CD4-positive, CD25-positive, alpha-beta regulatory T cell (primary cell): Measurements from ENCODE around the gene FBN2. TPM values are rescaled to one million over a fixed set of nuclear protein-coding genes. Genes with fewer than 3 reads are reported as not detected.

ENCODE experiments used
- ATAC-seq, 2 donors: fragments of 150-1000 bp; cut with Tn5 transposase; one replicate each; pipeline ENCODE4 v1.10.0; 2021; ENCODE audit warnings: low read depth in 2 of 2, moderate number of reproducible peaks in 2 of 2, moderate library complexity in 1 of 2
- DNase-seq, 3 donors: peaks; one replicate each; pipeline versions ENCODE4 v3.0.0 to v3.0.0-alpha.2; 2012 to 2022; ENCODE audit warnings: mixed read lengths in 1 of 3
- H3K27ac ChIP-seq: one replicate; pipeline ENCODE4 v1.7.0; 2013; ENCODE audit warnings: mild to moderate bottlenecking, low read length; ENCODE audit not compliant: insufficient read depth, poor library complexity, severe bottlenecking
- H3K27me3 ChIP-seq: one replicate; pipeline ENCODE4 v1.7.0; 2013; ENCODE audit warnings: low read length; ENCODE audit not compliant: control insufficient read depth, insufficient read depth
- H3K36me3 ChIP-seq: one replicate; pipeline ENCODE4 v1.7.0; 2013; ENCODE audit warnings: mild to moderate bottlenecking, low read length, moderate library complexity; ENCODE audit not compliant: control insufficient read depth, insufficient read depth
- H3K4me1 ChIP-seq: 2 replicates; pipeline ENCODE4 v1.7.0; 2013; ENCODE audit warnings: mild to moderate bottlenecking, low read length; ENCODE audit not compliant: insufficient read depth, control insufficient read depth, poor library complexity, severe bottlenecking
- H3K4me3 ChIP-seq: one replicate; pipeline ENCODE4 v1.7.0; 2013; ENCODE audit warnings: low read depth, mild to moderate bottlenecking, low read length, moderate library complexity
- H3K9me3 ChIP-seq, 2 experiments: 1 replicate in 1 of 2; 2 replicates in 1 of 2; pipeline ENCODE4 v1.7.0; 2013; ENCODE audit warnings: low read length in 2 of 2, mild to moderate bottlenecking in 1 of 2, moderate library complexity in 1 of 2; ENCODE audit not compliant: control insufficient read depth in 2 of 2
- H3K27ac Mint-ChIP-seq, 3 donors: one replicate each; pipeline ENCODE4 v1.8.0; 2020 to 2022; ENCODE audit warnings: mild to moderate bottlenecking in 3 of 3, mixed read lengths in 3 of 3, moderate library complexity in 2 of 3
- H3K27me3 Mint-ChIP-seq: one replicate; pipeline ENCODE4 v1.8.0; 2022; ENCODE audit warnings: mild to moderate bottlenecking, mixed read lengths
- H3K36me3 Mint-ChIP-seq: one replicate; pipeline ENCODE4 v1.8.0; 2020; ENCODE audit warnings: mixed read lengths
- H3K4me1 Mint-ChIP-seq, 4 donors: one replicate each; pipeline ENCODE4 v1.8.0; 2020 to 2022; ENCODE audit warnings: mixed read lengths in 4 of 4, mild to moderate bottlenecking in 1 of 4
- H3K4me3 Mint-ChIP-seq, 4 donors: one replicate each; pipeline ENCODE4 v1.8.0; 2020 to 2022; ENCODE audit warnings: mild to moderate bottlenecking in 4 of 4, mixed read lengths in 4 of 4, moderate library complexity in 3 of 4
- H3K9me3 Mint-ChIP-seq, 7 donors: one replicate each; pipeline ENCODE4 v1.8.0; 2020 to 2022; ENCODE audit warnings: mixed read lengths in 7 of 7, mild to moderate bottlenecking in 3 of 7, moderate library complexity in 2 of 7
- polyA plus RNA-seq, 4 donors: library from polyadenylated mRNA; unstranded; fragments of 300-500 nt; fragmentation: Illumina TruSeq; gene quantifications; one replicate each; pipeline ENCODE4 v1.2.3, GENCODE V29; 2021
- total RNA-seq: library from RNA; stranded (reverse); gene quantifications from one replicate; pipeline ENCODE4 v1.2.3, GENCODE V29; 2022

FBN2 gene
- total and polyA plus RNA-seq, 5 donors from 2014 or later = not detected

DNA sequence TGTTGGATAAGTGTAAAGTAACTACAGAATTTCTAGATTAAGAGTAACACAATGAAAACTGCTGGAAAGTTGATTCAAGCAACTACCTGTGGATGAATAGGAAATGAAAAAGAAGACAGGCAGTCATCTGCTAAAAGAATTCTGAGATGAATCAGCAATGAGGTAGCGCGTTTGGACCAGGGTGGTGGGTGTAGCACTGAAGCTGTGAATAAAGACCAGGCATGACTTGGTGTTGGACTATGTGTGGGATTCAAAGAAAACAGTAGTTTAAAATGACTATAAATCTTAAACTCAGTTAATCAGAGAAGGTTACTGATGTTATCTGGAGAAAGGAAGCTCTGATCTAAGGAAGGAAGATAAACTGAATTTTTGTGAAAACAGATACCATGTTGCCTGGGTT lies 159.8 kb downstream of the FBN2 start:
- no peaks in the 10 kb centered on the region for H3K27me3 Mint-ChIP-seq

GRCh38 chr5:128376577-128376976 lies 161.5 kb downstream of the FBN2 start:
- Mint-ChIP-seq H3K4me3 (no peak overlapping the region), H3K9me3 (peaks cover 0 to 2% (median 0%) of the 10 kb centered on the region in 7 donors), H3K4me1 (no peaks in the 10 kb centered on the region), H3K36me3 (no peaks in the 10 kb centered on the region), H3K27me3 (no peaks in the 10 kb centered on the region), H3K27ac (no peak overlapping the region)
- Histone ChIP-seq H3K27me3 (no peaks in the 10 kb centered on the region), H3K36me3 (no peaks in the 10 kb centered on the region), H3K4me1 (no peaks in the 10 kb centered on the region), H3K4me3 (no peak overlapping the region), H3K9me3 (no peaks in the 10 kb centered on the region), H3K27ac (no peak overlapping the region)
- DNase-seq = no peak
- no peak for ATAC-seq

More for the DNA sequence above, 159.8 kb downstream of the FBN2 start:
- Histone ChIP-seq H3K4me1 (no peaks in the 10 kb centered on the region), H3K9me3 (no peaks in the 10 kb centered on the region), H3K27ac (no peak overlapping the region), H3K27me3 (no peaks in the 10 kb centered on the region), H3K36me3 (no peaks in the 10 kb centered on the region), H3K4me3 (no peak overlapping the region)
- Mint-ChIP-seq H3K4me3 (no peak overlapping the region), H3K36me3 (no peaks in the 10 kb centered on the region), H3K9me3 (peaks cover 0 to 5% (median 0%) of the 10 kb centered on the region in 7 donors), H3K4me1 (no peaks in the 10 kb centered on the region), H3K27ac (no peak overlapping the region)
- no peak for ATAC-seq
- DNase-seq = no peak

DNA sequence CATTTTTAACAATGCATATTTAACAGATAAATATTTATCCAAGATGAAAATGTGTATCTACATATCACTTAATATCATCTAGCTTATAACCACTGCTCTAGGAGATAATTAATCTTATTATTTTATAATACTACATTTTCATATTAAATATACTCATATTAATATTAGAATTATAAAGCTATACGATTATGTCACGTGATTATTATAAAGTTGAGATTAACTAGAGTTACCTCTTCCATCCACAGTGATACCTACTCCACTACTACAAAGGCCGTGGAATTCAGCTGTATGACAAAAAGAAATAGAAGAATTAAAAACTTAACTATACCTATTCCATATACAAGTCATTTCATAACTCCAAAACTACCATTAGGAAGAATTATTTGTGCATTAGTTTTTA lies 171.9 kb downstream of the FBN2 start:
- Mint-ChIP-seq H3K4me1 (no peaks in the 10 kb centered on the region), H3K4me3 (no peak overlapping the region), H3K9me3 (peaks cover 0 to 3% (median 0%) of the 10 kb centered on the region in 7 donors), H3K27me3 (no peaks in the 10 kb centered on the region), H3K27ac (no peak overlapping the region), H3K36me3 (no peaks in the 10 kb centered on the region)
- Histone ChIP-seq H3K9me3 (no peaks in the 10 kb centered on the region), H3K27ac (no peak overlapping the region), H3K36me3 (no peaks in the 10 kb centered on the region), H3K4me1 (no peaks in the 10 kb centered on the region), H3K4me3 (no peak overlapping the region), H3K27me3 (no peaks in the 10 kb centered on the region)
- DNase-seq (no peak), ATAC-seq (no peak)

- no peaks in the 10 kb centered on the region for H3K9me3 Mint-ChIP-seq
- ATAC-seq (no peak), DNase-seq (no peak)
- no peaks in the 10 kb centered on the region for H3K4me1 Mint-ChIP-seq
- Histone ChIP-seq H3K27ac (no peak overlapping the region), H3K9me3 (no peaks in the 10 kb centered on the region), H3K36me3 (no peaks in the 10 kb centered on the region), H3K4me3 (no peak overlapping the region), H3K27me3 (no peaks in the 10 kb centered on the region), H3K4me1 (no peaks in the 10 kb centered on the region)
- no peaks in the 10 kb centered on the region for H3K27me3 Mint-ChIP-seq
- H3K4me3 Mint-ChIP-seq = no peak overlapping the region
- H3K36me3 Mint-ChIP-seq = no peaks in the 10 kb centered on the region
- H3K27ac Mint-ChIP-seq = no peak overlapping the region
Observed at GRCh38 chr5:128362370-128362769, 175.7 kb downstream of the FBN2 start.

GRCh38 chr5:128358826-128359225 lies 179.2 kb downstream of the FBN2 start:
- H3K4me1 Mint-ChIP-seq = no peaks in the 10 kb centered on the region
- H3K9me3 Mint-ChIP-seq = no peaks in the 10 kb centered on the region
- no peak overlapping the region for H3K27ac Mint-ChIP-seq
- no peaks in the 10 kb centered on the region for H3K4me1 ChIP-seq
- H3K9me3 ChIP-seq = no peaks in the 10 kb centered on the region
- H3K36me3 ChIP-seq = no peaks in the 10 kb centered on the region
- no peaks in the 10 kb centered on the region for H3K27me3 ChIP-seq
- no peaks in the 10 kb centered on the region for H3K36me3 Mint-ChIP-seq
- H3K27ac ChIP-seq = no peak overlapping the region
- no peak overlapping the region for H3K4me3 Mint-ChIP-seq
- H3K4me3 ChIP-seq = no peak overlapping the region
- ATAC-seq = no peak
- no peaks in the 10 kb centered on the region for H3K27me3 Mint-ChIP-seq
- no peak for DNase-seq

GRCh38 chr5:128357226-128357625 lies 180.8 kb downstream of the FBN2 start:
- Histone ChIP-seq H3K9me3 (no peaks in the 10 kb centered on the region), H3K27ac (no peak overlapping the region), H3K4me3 (no peak overlapping the region), H3K27me3 (no peaks in the 10 kb centered on the region), H3K4me1 (no peaks in the 10 kb centered on the region), H3K36me3 (no peaks in the 10 kb centered on the region)
- Mint-ChIP-seq H3K27me3 (no peaks in the 10 kb centered on the region), H3K36me3 (no peaks in the 10 kb centered on the region), H3K9me3 (no peaks in the 10 kb centered on the region), H3K27ac (peak overlapping the region in 1 of 3 donors; percentile 2), H3K4me1 (no peaks in the 10 kb centered on the region), H3K4me3 (no peak overlapping the region)
- no peak for DNase-seq
- ATAC-seq = no peak

GRCh38 chr5:128355961-128356360 lies 182.1 kb downstream of the FBN2 start:
- Histone ChIP-seq H3K9me3 (no peaks in the 10 kb centered on the region), H3K36me3 (no peaks in the 10 kb centered on the region), H3K4me3 (no peak overlapping the region), H3K27ac (no peak overlapping the region), H3K27me3 (no peaks in the 10 kb centered on the region), H3K4me1 (no peaks in the 10 kb centered on the region)
- no peaks in the 10 kb centered on the region for H3K9me3 Mint-ChIP-seq
- H3K4me1 Mint-ChIP-seq = no peaks in the 10 kb centered on the region
- ATAC-seq (no peak), DNase-seq (no peak)
- no peaks in the 10 kb centered on the region for H3K27me3 Mint-ChIP-seq
- H3K27ac Mint-ChIP-seq = no peak overlapping the region
- no peak overlapping the region for H3K4me3 Mint-ChIP-seq
- no peaks in the 10 kb centered on the region for H3K36me3 Mint-ChIP-seq

DNA sequence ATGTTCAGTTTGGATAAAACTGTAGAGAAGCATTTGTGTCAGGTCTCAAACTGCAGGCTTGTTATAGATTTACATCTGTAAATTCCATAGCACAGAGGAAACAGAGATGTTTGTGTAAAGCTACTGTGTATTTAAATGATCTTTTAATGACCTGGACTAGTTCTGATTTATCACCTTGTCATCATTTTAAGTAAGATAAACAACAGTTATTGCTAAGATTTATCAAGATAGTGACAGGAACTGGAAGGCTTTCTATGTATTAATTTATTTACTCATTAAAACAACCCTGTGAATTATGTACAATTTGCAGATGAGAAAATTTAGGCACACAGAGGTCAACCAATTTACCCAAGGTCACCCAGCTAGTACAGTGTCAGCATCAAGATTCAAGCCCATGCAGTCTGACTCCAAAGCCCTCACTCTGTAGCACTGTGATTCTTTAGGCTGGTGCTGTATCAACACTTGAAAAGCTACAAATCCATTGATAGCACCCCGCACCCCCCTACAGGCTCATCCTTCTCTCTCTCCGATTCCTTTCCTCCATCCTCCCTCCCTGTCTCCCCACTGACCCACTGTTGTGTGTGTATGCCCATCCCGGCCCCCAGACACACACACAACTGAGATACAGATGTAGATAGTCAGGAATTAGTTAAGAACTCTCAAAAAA lies 184.5 kb downstream of the FBN2 start:
- H3K27ac Mint-ChIP-seq = no peak overlapping the region
- H3K4me1 Mint-ChIP-seq = no peaks in the 10 kb centered on the region
- ATAC-seq = no peak
- Histone ChIP-seq H3K4me1 (no peaks in the 10 kb centered on the region), H3K9me3 (no peaks in the 10 kb centered on the region), H3K27ac (no peak overlapping the region), H3K36me3 (no peaks in the 10 kb centered on the region), H3K4me3 (no peak overlapping the region), H3K27me3 (no peaks in the 10 kb centered on the region)
- no peaks in the 10 kb centered on the region for H3K27me3 Mint-ChIP-seq
- H3K36me3 Mint-ChIP-seq = no peaks in the 10 kb centered on the region
- no peak for DNase-seq
- no peak overlapping the region for H3K4me3 Mint-ChIP-seq
- peaks cover 0 to 2% (median 0%) of the 10 kb centered on the region in 7 donors for H3K9me3 Mint-ChIP-seq
